ENCODE results near the gene RSL24D1.

GRCh38 chr15:55230051-55230670, 33.4 kb upstream of the RSL24D1 start:
- TF ChIP-seq CTCF (IDR thresholded peaks at IDR 0.05) (no peak), POLR2A (IDR thresholded peaks at IDR 0.05) (no peak)
